PFSK-1 (cell line): ENCODE results near the gene TSGA10IP.

ENCODE experiments used
- FOXP2 ChIP-seq: optimal IDR thresholded peaks from 2 replicates; pipeline ENCODE3; 2011; ENCODE audit warnings: borderline replicate concordance, control low read depth, inconsistent platforms; ENCODE audit not compliant: insufficient read depth; ENCODE audit errors: extremely low read length, extremely low read depth
- POLR2AphosphoS5 ChIP-seq: IDR thresholded peaks from 2 replicates; pipeline ENCODE4 v1.6.1; 2012; ENCODE audit warnings: low read depth, mild to moderate bottlenecking, control low read depth, low read length, moderate library complexity
- REST ChIP-seq, 2 experiments: IDR thresholded peaks; 2 replicates each; pipeline versions ENCODE4 v1.6.1 to v1.8.0; 2011 to 2012; ENCODE audit warnings: low read depth in 2 of 2, low read length in 2 of 2, control low read depth in 1 of 2, inconsistent platforms in 1 of 2, mild to moderate bottlenecking in 1 of 2, moderate library complexity in 1 of 2; ENCODE audit not compliant: insufficient read depth in 1 of 2
- SIN3A ChIP-seq: IDR thresholded peaks from 2 replicates; pipeline ENCODE4 v1.6.1; 2012; ENCODE audit warnings: mild to moderate bottlenecking, low read length, moderate library complexity, borderline replicate concordance; ENCODE audit not compliant: insufficient read depth
- TAF1 ChIP-seq: IDR thresholded peaks from 2 replicates; pipeline ENCODE4 v1.6.1; 2012; ENCODE audit warnings: low read length, control low read depth, borderline replicate concordance; ENCODE audit not compliant: insufficient read depth

The TSGA10IP gene

GRCh38 chr11:65945941-65946558 lies 770 bp downstream of the TSGA10IP start:
- TF ChIP-seq REST (IDR thresholded peaks at IDR 0.05; ENCODE audit: insufficient read depth in 1 of 2, low read depth in 2 of 2, low read length in 2 of 2) = no peak
- no peak for TF ChIP-seq FOXP2
- no peak for TF ChIP-seq SIN3A
- TF ChIP-seq TAF1 = no peak
- no peak for TF ChIP-seq POLR2AphosphoS5

GRCh38 chr11:65946655-65947054 lies 1.4 kb downstream of the TSGA10IP start:
- TF ChIP-seq SIN3A = no peak
- no peak for TF ChIP-seq FOXP2
- TF ChIP-seq POLR2AphosphoS5 = no peak
- TF ChIP-seq TAF1 = no peak
- TF ChIP-seq REST (IDR thresholded peaks at IDR 0.05; ENCODE audit: insufficient read depth in 1 of 2, low read depth in 2 of 2, low read length in 2 of 2) = no peak

- TF ChIP-seq REST (IDR thresholded peaks at IDR 0.05; ENCODE audit: insufficient read depth in 1 of 2, low read depth in 2 of 2, low read length in 2 of 2) (no peak), SIN3A (no peak), FOXP2 (no peak), TAF1 (no peak), POLR2AphosphoS5 (no peak)
Measured at GRCh38 chr11:65947133-65947532, 1.9 kb downstream of the TSGA10IP start.

DNA sequence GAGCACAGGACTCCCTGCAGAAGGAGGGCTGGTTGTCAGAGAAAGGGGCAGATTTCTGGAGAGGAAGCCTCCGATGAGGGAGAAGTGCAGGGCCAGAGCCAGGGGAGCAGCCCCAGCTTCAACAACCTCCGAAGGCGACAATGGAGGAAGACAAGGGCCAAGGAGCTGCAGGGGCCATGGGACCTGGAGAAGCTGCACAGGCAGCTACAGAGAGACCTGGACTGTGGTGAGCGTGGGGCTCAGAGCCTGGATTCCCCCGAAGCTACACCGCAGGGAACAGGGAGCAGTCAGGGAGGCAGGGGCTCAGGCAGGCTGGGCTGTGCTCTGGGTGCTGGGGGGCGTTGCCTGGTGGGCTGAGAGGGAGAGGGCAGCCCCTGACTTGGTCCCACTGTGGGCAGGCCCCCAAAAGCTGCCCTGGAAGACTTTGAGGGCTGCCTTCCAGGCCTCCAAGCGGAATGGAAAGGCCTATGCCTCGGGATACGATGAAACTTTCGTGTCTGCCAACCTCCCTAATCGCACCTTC lies 2.4 kb downstream of the TSGA10IP start:
- TF ChIP-seq REST (IDR thresholded peaks at IDR 0.05; ENCODE audit: insufficient read depth in 1 of 2, low read depth in 2 of 2, low read length in 2 of 2) (no peak), FOXP2 (no peak), POLR2AphosphoS5 (no peak), SIN3A (no peak), TAF1 (no peak)

GRCh38 chr11:65952052-65952521 lies 6.8 kb downstream of the TSGA10IP start:
- TF ChIP-seq REST (IDR thresholded peaks at IDR 0.05; ENCODE audit: insufficient read depth in 1 of 2, low read depth in 2 of 2, low read length in 2 of 2) (no peak), POLR2AphosphoS5 (no peak), TAF1 (no peak), FOXP2 (no peak), SIN3A (no peak)
